ENCODE data around the gene FNDC10. TPM values are rescaled to one million over a fixed set of nuclear protein-coding genes. Genes with fewer than 3 reads are reported as not detected.
"Not testable (repeated sequence)": the region's sequence is repeated elsewhere in the genome, so short reads cannot be mapped to it uniquely, and the experiment has no call there.

Gene FNDC10
- polyA plus RNA-seq, 4 donors: 1.6 to 5.1 (median 4.0) TPM

- no peak for DNase-seq (ENCODE audit: low read depth in 4 of 4, low spot score in 2 of 4)
Measured at GRCh38 chr1:1600861-1601563, 1.1 kb upstream of the FNDC10 start.

GRCh38 chr1:1599030-1599934 lies 653 bp downstream of the FNDC10 start:
- DNase-seq (ENCODE audit: low read depth in 4 of 4, low spot score in 2 of 4): no peak

GRCh38 chr1:1598720-1599029 lies 1.3 kb downstream of the FNDC10 start:
- DNase-seq (ENCODE audit: low read depth in 4 of 4, low spot score in 2 of 4): no peak

GRCh38 chr1:1598051-1598719 lies 1.8 kb downstream of the FNDC10 start:
- no peak for DNase-seq (ENCODE audit: low read depth in 4 of 4, low spot score in 2 of 4)

- DNase-seq (ENCODE audit: low read depth in 4 of 4, low spot score in 2 of 4): no peak
Measured at GRCh38 chr1:1597275-1597930, 2.5 kb downstream of the FNDC10 start.

- no peak for DNase-seq (ENCODE audit: low read depth in 4 of 4, low spot score in 2 of 4)
Measured at GRCh38 chr1:1596493-1597274, 3.3 kb downstream of the FNDC10 start.

- not testable (repeated sequence) for DNase-seq (ENCODE audit: low read depth in 4 of 4, low spot score in 2 of 4)
Measured at GRCh38 chr1:1595341-1595740, 4.6 kb downstream of the FNDC10 start.

GRCh38 chr1:1594602-1595260 lies 5.2 kb downstream of the FNDC10 start:
- DNase-seq (ENCODE audit: low read depth in 4 of 4, low spot score in 2 of 4): no peak

GRCh38 chr1:1593834-1594601 lies 5.9 kb downstream of the FNDC10 start:
- DNase-seq (ENCODE audit: low read depth in 4 of 4, low spot score in 2 of 4): no peak

- no peak for DNase-seq (ENCODE audit: low read depth in 4 of 4, low spot score in 2 of 4)
Measured at GRCh38 chr1:1591452-1591851, 8.5 kb downstream of the FNDC10 start.

- DNase-seq (ENCODE audit: low read depth in 4 of 4, low spot score in 2 of 4): no peak
Measured at GRCh38 chr1:1583347-1584010, 16.5 kb downstream of the FNDC10 start.

GRCh38 chr1:1582585-1583346 lies 17.2 kb downstream of the FNDC10 start:
- DNase-seq (ENCODE audit: low read depth in 4 of 4, low spot score in 2 of 4): no peak

GRCh38 chr1:1578371-1578940 lies 21.5 kb downstream of the FNDC10 start:
- DNase-seq (ENCODE audit: low read depth in 4 of 4, low spot score in 2 of 4): no peak

GRCh38 chr1:1577367-1578011 lies 22.4 kb downstream of the FNDC10 start:
- DNase-seq (ENCODE audit: low read depth in 4 of 4, low spot score in 2 of 4): no peak

GRCh38 chr1:1574721-1575537 lies 25.0 kb downstream of the FNDC10 start, which contains the start of gene SSU72:
SSU72 (minus strand) TSS chr1:1574863; CDS start chr1:1574557, 306 bp downstream.
- DNase-seq (ENCODE audit: low read depth in 4 of 4, low spot score in 2 of 4): peak in 3 of 4 donors; percentile 78 to 87 (median 78)

Data from left renal cortex interstitium (tissue), 4 donors.